Neuronal stem cell (in vitro differentiated cells): ENCODE measurements around the gene PKN3. TPM values are rescaled to one million over a fixed set of nuclear protein-coding genes. Genes with fewer than 3 reads are reported as not detected.

Experiments used
- DNase-seq: peaks from one replicate; pipeline ENCODE4 v3.0.0-alpha.2; 2013; ENCODE audit warnings: low spot score
- H2AFZ ChIP-seq: one replicate; pipeline ENCODE4 v1.6.1; 2013; ENCODE audit warnings: mild to moderate bottlenecking, low read length, inconsistent platforms
- H2AK5ac ChIP-seq: 2 replicates; pipeline ENCODE4 v1.6.1; 2013; ENCODE audit warnings: low read depth, mild to moderate bottlenecking, inconsistent platforms, low read length, moderate library complexity, mixed read lengths
- H2BK120ac ChIP-seq: 2 replicates; pipeline ENCODE4 v1.6.1; 2013; ENCODE audit warnings: low read depth, mild to moderate bottlenecking, inconsistent platforms, low read length, moderate library complexity, mixed read lengths
- H2BK12ac ChIP-seq: one replicate; pipeline ENCODE4 v1.6.1; 2013; ENCODE audit warnings: low read length, inconsistent platforms
- H2BK15ac ChIP-seq: 2 replicates; pipeline ENCODE4 v1.6.1; 2013; ENCODE audit warnings: mild to moderate bottlenecking, low read length, inconsistent platforms, mixed read lengths
- H2BK5ac ChIP-seq: one replicate; pipeline ENCODE4 v1.6.1; 2013; ENCODE audit warnings: inconsistent platforms, mild to moderate bottlenecking, low read length, moderate library complexity
- H3K14ac ChIP-seq: one replicate; pipeline ENCODE4 v1.6.1; 2013; ENCODE audit warnings: low read length, inconsistent platforms
- H3K18ac ChIP-seq: 2 replicates; pipeline ENCODE4 v1.6.1; 2013; ENCODE audit warnings: low read length, inconsistent platforms
- H3K23ac ChIP-seq: 2 replicates; pipeline ENCODE4 v1.6.1; 2013; ENCODE audit warnings: low read depth, mild to moderate bottlenecking, mixed read lengths, low read length, inconsistent platforms; ENCODE audit not compliant: poor library complexity
- H3K27ac ChIP-seq: replicated peaks from 3 replicates; pipeline ENCODE4 v1.5.1; 2013; ENCODE audit warnings: low read length, inconsistent platforms
- H3K27me3 ChIP-seq, 3 experiments: 2 replicates each; pipeline ENCODE4 v1.6.1; 2013; ENCODE audit warnings: low read length in 3 of 3, mild to moderate bottlenecking in 2 of 3, inconsistent platforms in 1 of 3, low read depth in 1 of 3, mixed read lengths in 1 of 3, moderate library complexity in 1 of 3; ENCODE audit not compliant: control insufficient read depth in 3 of 3, insufficient read depth in 3 of 3
- H3K36me3 ChIP-seq, 2 donors: replicated peaks in 1 of 2; 2 replicates each; pipeline ENCODE4 v1.6.1; 2013; ENCODE audit warnings: low read length in 2 of 2; ENCODE audit not compliant: control insufficient read depth in 2 of 2, insufficient read depth in 2 of 2
- H3K4ac ChIP-seq: 2 replicates; pipeline ENCODE4 v1.6.1; 2013; ENCODE audit warnings: inconsistent platforms, mild to moderate bottlenecking, low read length, moderate library complexity
- H3K4me1 ChIP-seq, 2 donors: 1 replicate in 1 of 2; 2 replicates in 1 of 2; pipeline ENCODE4 v1.6.1; 2013; ENCODE audit warnings: low read length in 2 of 2, low read depth in 1 of 2; ENCODE audit not compliant: control insufficient read depth in 2 of 2, insufficient read depth in 1 of 2
- H3K4me2 ChIP-seq: one replicate; pipeline ENCODE4 v1.6.1; 2013; ENCODE audit warnings: mild to moderate bottlenecking, low read length, inconsistent platforms; ENCODE audit not compliant: insufficient read depth, poor library complexity, severe bottlenecking
- H3K4me3 ChIP-seq, 2 donors: 2 replicates each; pipeline ENCODE4 v1.5.1; 2013; ENCODE audit warnings: low read length in 2 of 2, mild to moderate bottlenecking in 2 of 2, inconsistent platforms in 1 of 2, moderate library complexity in 1 of 2
- H3K79me1 ChIP-seq: one replicate; pipeline ENCODE4 v1.6.1; 2013; ENCODE audit warnings: low read depth, mild to moderate bottlenecking, inconsistent platforms, low read length, moderate library complexity
- H3K9ac ChIP-seq: one replicate; pipeline ENCODE4 v1.6.1; 2013; ENCODE audit warnings: mild to moderate bottlenecking, low read depth, low read length, inconsistent platforms; ENCODE audit not compliant: poor library complexity
- H3K9me3 ChIP-seq, 2 donors: replicated peaks in 1 of 2; 2 replicates each; pipeline versions ENCODE3 to v1.6.1; 2013; ENCODE audit warnings: low read length in 2 of 2, mild to moderate bottlenecking in 2 of 2, inconsistent platforms in 1 of 2, low read depth in 1 of 2, mixed read lengths in 1 of 2, moderate library complexity in 1 of 2; ENCODE audit not compliant: control insufficient read depth in 2 of 2, insufficient read depth in 1 of 2
- H4K8ac ChIP-seq: one replicate; pipeline ENCODE4 v1.6.1; 2013; ENCODE audit warnings: low read depth, mild to moderate bottlenecking, inconsistent platforms, low read length, moderate library complexity
- H4K91ac ChIP-seq: one replicate; pipeline ENCODE4 v1.6.1; 2013; ENCODE audit warnings: low read length, low read depth, mild to moderate bottlenecking, inconsistent platforms; ENCODE audit not compliant: poor library complexity
- WGBS, 2 donors: extraction: QIAGEN DNeasy Blood & Tissue Kit; methylation state at CpG; one replicate each; pipeline ENCODE4 v1.1.7; 2013; ENCODE audit warnings: missing lambda C conversion rate in 2 of 2, mixed read lengths in 1 of 2; ENCODE audit not compliant: insufficient read length in 2 of 2, insufficient replicate concordance in 1 of 2; ENCODE audit errors: extremely low coverage in 2 of 2; 5-methylcytosine and 5-hydroxymethylcytosine counted together
- polyA plus RNA-seq, 2 experiments: library from polyadenylated mRNA; stranded (reverse); fragments of 200-250 nt; gene quantifications; one replicate each; pipeline ENCODE4 v1.2.3, GENCODE V29; 2013

The PKN3 gene
- polyA plus RNA-seq (2013, experiment 1 of 2): 10.5 TPM
- polyA plus RNA-seq (2013, experiment 2 of 2): 10.2 TPM

- Histone ChIP-seq H2BK12ac (peak within 1 kb of the TSS; percentile 58), H3K9me3 (no peaks in the 10 kb centered on the region), H2AK5ac (peak within 1 kb of the TSS; percentile 85), H3K4ac (no peak within 1 kb of the TSS), H3K23ac (peak within 1 kb of the TSS; percentile 52), H3K4me2 (peak within 1 kb of the TSS; percentile 83), H3K18ac (peak within 1 kb of the TSS; percentile 96), H4K91ac (no peak within 1 kb of the TSS), H2BK15ac (peak within 1 kb of the TSS; percentile 33), H2BK120ac (no peak within 1 kb of the TSS), H3K27ac (peak within 1 kb of the TSS; percentile 75), H3K14ac (no peak within 1 kb of the TSS), H2BK5ac (peak within 1 kb of the TSS; percentile 66), H4K8ac (peak within 1 kb of the TSS; percentile 82), H3K4me1 (peaks cover 5 to 6% of the 10 kb centered on the region in 2 donors), H3K79me1 (peaks cover 2% of the 10 kb centered on the region), H3K9ac (peak within 1 kb of the TSS; percentile 94), H3K27me3 (peaks cover 0 to 2% (median 0%) of the 10 kb centered on the region in 3 experiments), H3K4me3 (peak within 1 kb of the TSS; percentile 92 to 99), H2AFZ (peak within 1 kb of the TSS; percentile 98), H3K36me3 (peaks cover under 1 to 24% of the 10 kb centered on the region in 2 donors)
- DNase-seq: peak; percentile 91
- no CpG with 5 or more reads among the region's 65 CpGs for WGBS, 2 donors
Measured at GRCh38 chr9:128702445-128702948, at the start of gene PKN3. Gene PKN3, plus strand, starts transcription at chr9:128702503. Its CDS starts 413 bp downstream, at chr9:128702916.

DNA sequence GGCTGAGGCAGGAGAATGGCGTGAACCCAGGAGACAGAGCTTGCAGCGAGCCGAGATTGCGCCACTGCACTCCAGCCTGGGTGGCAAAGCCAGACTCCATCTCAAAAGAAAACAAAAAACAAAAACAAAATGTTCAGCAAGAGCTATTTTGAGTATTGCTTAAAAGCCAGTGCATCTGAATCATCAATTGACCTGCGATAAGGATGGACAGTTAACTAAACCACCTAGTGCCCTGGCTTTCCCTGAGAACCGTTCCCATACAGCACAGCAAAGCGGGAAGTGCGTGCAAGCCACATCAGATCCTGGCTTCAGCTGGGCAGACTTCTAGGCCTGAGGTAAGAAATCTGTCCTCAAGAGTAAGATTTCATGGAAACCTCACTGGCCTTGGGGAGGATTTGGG is 48.4 kb upstream of the PKN3 start:
- Histone ChIP-seq H3K14ac (no peak overlapping the region), H3K9me3 (no peaks in the 10 kb centered on the region), H3K4me2 (no peak overlapping the region), H2BK12ac (no peak overlapping the region), H3K4ac (no peak overlapping the region), H3K23ac (no peak overlapping the region), H4K91ac (no peak overlapping the region), H3K4me1 (peaks cover 0 to 2% of the 10 kb centered on the region in 2 donors), H2BK5ac (no peak overlapping the region), H3K9ac (no peak overlapping the region), H3K36me3 (peaks cover 6 to 32% of the 10 kb centered on the region in 2 donors), H3K27ac (no peak overlapping the region), H2BK120ac (no peak overlapping the region), H2BK15ac (no peak overlapping the region), H3K4me3 (no peak overlapping the region), H4K8ac (no peak overlapping the region), H3K27me3 (no peaks in the 10 kb centered on the region), H3K79me1 (peaks cover 3% of the 10 kb centered on the region), H2AK5ac (no peak overlapping the region), H2AFZ (no peak overlapping the region), H3K18ac (no peak overlapping the region)
- no CpG with 5 or more reads among the region's 8 CpGs for WGBS, 2 donors
- DNase-seq: no peak

DNA sequence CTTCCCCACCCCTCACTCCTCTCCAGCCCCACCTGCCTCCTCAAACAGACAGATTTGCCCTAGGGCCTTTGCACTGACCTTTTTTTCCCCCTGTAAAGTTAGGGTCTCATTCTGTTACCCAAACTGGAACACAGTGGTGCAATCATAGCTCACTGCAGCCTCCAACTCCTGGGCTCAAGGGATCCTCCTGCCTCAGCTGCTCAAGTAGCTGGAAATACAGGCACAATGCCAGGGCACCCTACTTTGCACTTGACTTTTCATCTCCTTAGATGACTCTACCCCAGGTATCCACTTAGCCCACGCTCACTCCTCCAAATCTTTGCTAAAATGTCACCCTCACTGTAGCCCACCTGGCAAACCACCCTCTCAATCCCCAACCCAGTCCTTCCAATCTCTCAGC is 47.8 kb upstream of the PKN3 start:
- Histone ChIP-seq H4K8ac (no peak overlapping the region), H2BK12ac (no peak overlapping the region), H2BK15ac (no peak overlapping the region), H3K9me3 (no peaks in the 10 kb centered on the region), H3K14ac (no peak overlapping the region), H4K91ac (no peak overlapping the region), H3K9ac (peak overlapping the region; percentile 2), H3K18ac (no peak overlapping the region), H2AFZ (no peak overlapping the region), H2BK5ac (no peak overlapping the region), H3K27me3 (no peaks in the 10 kb centered on the region), H3K4me2 (no peak overlapping the region), H3K27ac (no peak overlapping the region), H3K23ac (no peak overlapping the region), H2AK5ac (no peak overlapping the region), H3K4me3 (no peak overlapping the region), H3K4ac (no peak overlapping the region), H2BK120ac (no peak overlapping the region), H3K4me1 (peaks cover 0 to 2% of the 10 kb centered on the region in 2 donors), H3K79me1 (no peaks in the 10 kb centered on the region), H3K36me3 (peaks cover 6 to 27% of the 10 kb centered on the region in 2 donors)
- WGBS, 2 donors: no CpG with 5 or more reads among the region's 1 CpG
- no peak for DNase-seq

DNA sequence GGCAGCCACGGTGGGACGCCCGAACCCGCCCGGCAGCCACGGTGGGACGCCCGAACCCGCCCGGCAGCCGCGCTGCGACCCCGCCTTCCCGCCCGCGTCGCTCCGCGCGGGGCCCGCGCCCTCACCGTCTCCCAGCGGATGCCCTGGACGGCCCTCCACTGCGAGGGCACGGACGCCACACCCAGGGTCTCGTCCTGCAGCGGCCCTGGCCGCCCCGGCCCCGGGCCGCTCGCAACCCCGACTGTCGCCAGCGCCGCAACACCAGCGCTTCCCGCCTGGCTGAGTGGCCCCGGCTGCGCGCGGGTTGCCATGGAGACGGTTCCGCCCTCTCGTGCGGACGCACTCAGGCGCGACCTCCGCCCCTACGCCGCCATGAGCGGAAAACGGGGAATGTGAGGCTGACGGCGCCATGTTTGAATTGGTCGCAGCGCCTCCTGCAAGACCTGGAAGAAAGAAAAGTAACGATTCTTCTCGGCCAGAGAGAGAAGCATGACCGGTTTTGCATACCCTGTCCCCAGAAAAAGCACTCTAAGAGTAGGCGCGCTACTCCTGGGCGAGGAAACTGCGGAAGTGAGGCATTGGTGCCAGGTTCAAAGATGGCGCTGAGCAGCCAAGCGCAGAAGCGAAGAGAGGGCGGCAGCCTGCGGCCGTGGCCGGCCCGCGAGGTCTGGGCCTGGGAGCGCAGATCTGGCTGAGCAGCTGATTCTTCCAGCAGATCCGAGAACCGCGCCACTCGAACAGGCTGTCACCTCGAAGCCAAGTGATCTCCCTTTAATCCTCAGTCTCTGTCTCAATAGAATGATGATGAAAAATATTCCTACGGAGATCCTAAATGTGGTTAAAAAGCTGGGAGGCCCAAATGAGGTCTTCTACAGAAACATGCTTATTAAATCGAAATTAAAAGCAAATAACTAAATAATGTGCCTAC is 45.6 kb upstream of the PKN3 start, which contains the start of gene DYNC2I2:
Gene DYNC2I2, minus strand, starts transcription at position 432 of the 928 bp plus-strand sequence. Its CDS starts 121 bp downstream, at position 311.
- peak; percentile 96 for DNase-seq
- Histone ChIP-seq H4K91ac (peak within 1 kb of the TSS; percentile 41), H2AFZ (peak within 1 kb of the TSS; percentile 97), H2BK5ac (peak within 1 kb of the TSS; percentile 84), H2BK15ac (peak within 1 kb of the TSS; percentile 67), H2BK120ac (no peak within 1 kb of the TSS), H3K4me2 (peak within 1 kb of the TSS; percentile 79), H3K4ac (no peak within 1 kb of the TSS), H3K79me1 (no peaks in the 10 kb centered on the region), H2AK5ac (peak within 1 kb of the TSS; percentile 94), H4K8ac (no peak within 1 kb of the TSS), H3K4me1 (peaks cover 0 to 2% of the 10 kb centered on the region in 2 donors), H3K27ac (peak within 1 kb of the TSS; percentile 93), H3K36me3 (peaks cover 6 to 27% of the 10 kb centered on the region in 2 donors), H3K9me3 (no peaks in the 10 kb centered on the region), H3K27me3 (no peaks in the 10 kb centered on the region), H3K23ac (peak within 1 kb of the TSS; percentile 99), H3K9ac (peak within 1 kb of the TSS; percentile 96), H2BK12ac (no peak within 1 kb of the TSS), H3K18ac (peak within 1 kb of the TSS; percentile 99), H3K4me3 (peak within 1 kb of the TSS; percentile 64 to 98), H3K14ac (no peak within 1 kb of the TSS)
- WGBS, 2 donors: no CpG with 5 or more reads among the region's 86 CpGs
